NCI-H345 (cell line): ENCODE measurements around the gene EIF5A2.

Experiments used
- DNase-seq: peaks from one replicate; lab custom pipeline; 2025; lab: John Stamatoyannopoulos, UW

Gene EIF5A2

DNA sequence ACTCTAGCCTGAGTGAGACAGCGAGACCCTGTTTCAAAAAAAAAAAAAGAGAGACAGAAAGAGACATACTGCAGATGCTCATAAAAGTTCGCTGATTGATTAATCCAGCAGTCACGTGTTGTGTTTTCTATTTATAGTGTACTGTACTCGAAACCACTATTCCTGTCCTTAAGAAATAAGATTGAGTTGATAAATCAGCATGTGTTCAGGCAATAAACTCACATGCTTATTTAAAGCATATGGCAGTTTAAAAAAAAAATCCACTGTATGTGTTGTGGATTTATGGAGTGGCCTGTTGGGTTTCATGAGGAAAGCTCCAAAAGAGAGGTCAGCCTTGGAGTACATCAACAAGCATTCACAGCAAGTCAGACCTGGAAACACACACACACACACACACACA is 56.1 kb downstream of the EIF5A2 start:
- no peak for DNase-seq

DNA sequence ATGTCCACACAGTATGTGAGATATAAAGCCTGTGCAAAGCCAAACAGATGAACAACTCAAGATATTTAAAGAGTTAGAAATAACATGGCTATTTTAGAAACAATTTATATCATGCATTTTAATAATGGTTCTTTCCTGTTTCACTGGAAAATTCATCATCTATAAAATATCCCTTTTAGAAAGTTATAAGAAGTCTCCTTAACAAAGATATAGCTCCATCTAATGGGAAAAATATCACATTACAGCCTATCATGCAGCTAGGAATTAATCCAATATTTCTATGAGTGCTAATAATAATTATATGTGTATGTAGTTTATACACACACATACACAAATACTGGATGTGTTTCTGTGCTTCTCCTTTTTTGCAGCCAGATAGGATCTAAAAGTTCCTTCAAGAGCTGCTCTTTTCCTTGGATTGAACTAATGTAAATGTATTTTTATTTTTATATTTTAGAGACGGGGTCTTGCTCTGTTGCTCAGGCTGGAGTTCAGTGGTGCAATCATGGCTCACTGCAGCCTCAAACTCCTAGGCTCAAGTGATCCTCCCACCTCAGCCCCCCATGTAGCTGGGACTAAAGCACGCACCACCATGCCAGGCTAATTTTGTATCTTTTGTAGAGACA is 60.0 kb downstream of the EIF5A2 start:
- no peak for DNase-seq

DNA sequence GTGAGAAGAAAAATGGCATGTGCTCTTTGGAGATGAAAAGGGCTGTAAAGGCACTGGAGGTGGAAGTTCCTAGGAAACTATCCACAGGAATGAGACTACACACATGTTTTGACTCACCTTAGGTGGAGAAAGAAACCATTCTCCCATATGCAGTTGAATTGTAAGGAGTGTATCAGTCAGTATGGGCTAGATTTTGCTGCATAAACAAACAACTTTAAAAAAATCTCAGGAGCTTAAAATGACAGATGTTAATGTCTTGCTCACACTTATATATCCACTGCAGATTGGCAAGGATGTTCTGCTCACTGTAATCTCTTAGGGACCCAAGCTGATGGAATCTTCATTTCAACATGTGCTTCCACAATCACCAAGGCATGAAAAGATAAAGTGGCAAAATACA is 64.1 kb downstream of the EIF5A2 start:
- no peak for DNase-seq

DNA sequence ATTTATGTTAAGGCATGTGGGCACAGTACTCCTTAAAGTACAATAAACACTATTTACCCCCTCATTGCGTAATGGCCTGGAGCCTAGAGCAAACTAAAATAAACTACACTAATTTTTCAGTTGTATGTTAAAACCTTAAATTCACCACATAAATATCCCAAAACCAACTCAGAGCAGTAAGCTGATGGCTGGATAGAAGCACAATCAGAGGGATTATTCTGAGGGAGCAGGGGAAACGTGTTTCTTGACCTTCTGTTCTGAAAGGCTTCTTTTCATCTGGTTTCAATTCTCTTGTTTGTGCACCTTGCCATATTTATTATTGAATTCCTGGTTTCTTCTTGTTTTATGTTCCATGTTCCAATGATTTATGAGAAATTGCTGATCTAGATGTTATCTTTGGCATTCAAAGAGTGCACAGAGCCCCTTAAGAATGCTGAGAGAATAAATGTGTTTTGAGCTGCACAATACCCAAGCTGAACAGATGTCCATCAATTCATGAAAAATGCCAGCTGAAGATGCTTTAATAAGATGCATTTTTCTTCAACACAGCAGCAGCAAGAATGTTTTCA is 68.1 kb downstream of the EIF5A2 start:
- no peak for DNase-seq

GRCh38 chr3:170839518-170840100 is 68.8 kb downstream of the EIF5A2 start:
- DNase-seq: no peak
